ENCODE data around the gene KLRG1. TPM values are rescaled to one million over a fixed set of nuclear protein-coding genes. Genes with fewer than 3 reads are reported as not detected.

KLRG1 gene
- total RNA-seq, 1 donor from 2014 or later = 3.1 TPM

- H3K27me3 Mint-ChIP-seq = no peaks in the 10 kb centered on the region
- H3K4me3 Mint-ChIP-seq = peak overlapping the region; percentile 48
- ChIA-PET CTCF (interaction anchor here (1.2 to 3.1 kb wide), 4 partner anchors 9 to 86 kb away, joined by 3 to 20 read pairs (median 5); no protein-coding TSS in a partner anchor), POLR2A (no interaction called here)
- DNase-seq = no peak
- H3K36me3 Mint-ChIP-seq (ENCODE audit: low read depth) = peaks cover 23% of the 10 kb centered on the region
- ATAC-seq (ENCODE audit: low read depth) = no peak
- no peak for TF ChIP-seq CTCF (IDR thresholded peaks at IDR 0.05)
- H3K27ac Mint-ChIP-seq = peak overlapping the region; percentile 30
- no peaks in the 10 kb centered on the region for H3K9me3 Mint-ChIP-seq
- intact Hi-C loops (cut with micrococcal nuclease) = no loop called here
- H3K4me1 Mint-ChIP-seq = peaks cover 41% of the 10 kb centered on the region
These were observed 37.6 kb upstream of the KLRG1 start for GRCh38 chr12:8951744-8952143.

GRCh38 chr12:8953773-8954402 lies 35.5 kb upstream of the KLRG1 start:
- DNase-seq (no peak), ATAC-seq (ENCODE audit: low read depth) (no peak)
- Mint-ChIP-seq H3K27ac (no peak overlapping the region), H3K27me3 (no peaks in the 10 kb centered on the region), H3K4me3 (no peak overlapping the region), H3K36me3 (ENCODE audit: low read depth) (peaks cover 19% of the 10 kb centered on the region), H3K4me1 (peaks cover 19% of the 10 kb centered on the region), H3K9me3 (no peaks in the 10 kb centered on the region)
- ChIA-PET POLR2A (no interaction called here), CTCF (no interaction called here)
- intact Hi-C loops (cut with micrococcal nuclease) = no loop called here
- TF ChIP-seq CTCF (IDR thresholded peaks at IDR 0.05) = no peak

- Mint-ChIP-seq H3K4me1 (peaks cover 7% of the 10 kb centered on the region), H3K9me3 (no peaks in the 10 kb centered on the region), H3K27ac (no peak overlapping the region), H3K36me3 (ENCODE audit: low read depth) (peaks cover 6% of the 10 kb centered on the region), H3K4me3 (no peak overlapping the region), H3K27me3 (no peaks in the 10 kb centered on the region)
- intact Hi-C loops (cut with micrococcal nuclease) = no loop called here
- CTCF ChIA-PET = no interaction called here
- POLR2A ChIA-PET = no interaction called here
- ATAC-seq (ENCODE audit: low read depth) (no peak), DNase-seq (no peak)
- no peak for TF ChIP-seq CTCF (IDR thresholded peaks at IDR 0.05)
These were observed 33.3 kb upstream of the KLRG1 start for GRCh38 chr12:8956073-8956472.

GRCh38 chr12:8956772-8957171 lies 32.6 kb upstream of the KLRG1 start:
- DNase-seq (no peak), ATAC-seq (ENCODE audit: low read depth) (no peak)
- ChIA-PET CTCF (no interaction called here), POLR2A (no interaction called here)
- Mint-ChIP-seq H3K9me3 (no peaks in the 10 kb centered on the region), H3K36me3 (ENCODE audit: low read depth) (peaks cover 6% of the 10 kb centered on the region), H3K4me1 (peaks cover 3% of the 10 kb centered on the region), H3K27ac (no peak overlapping the region), H3K27me3 (no peaks in the 10 kb centered on the region), H3K4me3 (no peak overlapping the region)
- no peak for TF ChIP-seq CTCF (IDR thresholded peaks at IDR 0.05)
- intact Hi-C loops (cut with micrococcal nuclease) = no loop called here

GRCh38 chr12:8957561-8957960 lies 31.8 kb upstream of the KLRG1 start:
- Mint-ChIP-seq H3K4me3 (no peak overlapping the region), H3K27ac (no peak overlapping the region), H3K4me1 (no peaks in the 10 kb centered on the region), H3K27me3 (no peaks in the 10 kb centered on the region), H3K9me3 (no peaks in the 10 kb centered on the region), H3K36me3 (ENCODE audit: low read depth) (peaks cover 6% of the 10 kb centered on the region)
- DNase-seq = no peak
- CTCF ChIA-PET = no interaction called here
- intact Hi-C loops (cut with micrococcal nuclease) = no loop called here
- no peak for TF ChIP-seq CTCF (IDR thresholded peaks at IDR 0.05)
- no peak for ATAC-seq (ENCODE audit: low read depth)
- POLR2A ChIA-PET = interaction anchor here (1.7 kb wide), 1 partner anchor 8 kb away, joined by 5 read pairs; the partner anchor contains the start of gene M6PR
